Activated CD4-positive, alpha-beta T cell treated with anti-CD3 and anti-CD28 coated beads for 36 hours (primary cell): ENCODE results near the gene RFC2. TPM values are rescaled to one million over a fixed set of nuclear protein-coding genes. Genes with fewer than 3 reads are reported as not detected.

ENCODE experiments used
- ATAC-seq: fragments of 200-7000 bp; cut with Tn5 transposase; one replicate; pipeline ENCODE4 v1.10.0; 2021; ENCODE audit warnings: mild to moderate bottlenecking, moderate library complexity
- CTCF ChIA-PET: fragments of 350-600 bp; sonication (Branson Sonifier 250); formaldehyde crosslinking; loops from one replicate; lab custom pipeline; 2021; ENCODE audit warnings: antibody characterized with exemption; lab: Charles Lee
- POLR2A ChIA-PET: fragments of 350-600 bp; sonication (Branson Sonifier 250); formaldehyde crosslinking; loops from one replicate; lab custom pipeline; 2021; ENCODE audit warnings: antibody characterized with exemption, inconsistent platforms; lab: Charles Lee
- DNase-seq: peaks from one replicate; pipeline ENCODE4 v3.0.0-alpha.2; 2020
- H3K27ac Mint-ChIP-seq: one replicate; pipeline ENCODE4 v1.8.0; 2021; ENCODE audit warnings: mixed read lengths
- H3K27me3 Mint-ChIP-seq: one replicate; pipeline ENCODE4 v1.8.0; 2021; ENCODE audit warnings: mixed read lengths
- H3K36me3 Mint-ChIP-seq: one replicate; pipeline ENCODE4 v1.8.0; 2021; ENCODE audit warnings: low read depth, mixed read lengths
- H3K4me1 Mint-ChIP-seq: one replicate; pipeline ENCODE4 v1.8.0; 2021; ENCODE audit warnings: mixed read lengths
- H3K4me3 Mint-ChIP-seq: one replicate; pipeline ENCODE4 v1.8.0; 2021; ENCODE audit warnings: mild to moderate bottlenecking, moderate library complexity, mixed read lengths
- H3K9me3 Mint-ChIP-seq: one replicate; pipeline ENCODE4 v1.8.0; 2021; ENCODE audit warnings: low read depth, mixed read lengths
- intact Hi-C, 2 experiments: fragments of 100-400 bp; cut with DNase I in 1 of 2; cut with micrococcal nuclease in 1 of 2; formaldehyde crosslinking; loops; one replicate each; pipeline versions ENCODE4 v1.14.2 to v1.15.1; 2022 to 2024; cut with DNase I, micrococcal nuclease
- total RNA-seq, 2 experiments: library from RNA; stranded (reverse); gene quantifications; one replicate each; pipeline ENCODE4 v1.2.3, GENCODE V29; 2021

Gene RFC2
- total RNA-seq, 2 experiments from 2014 or later = 84.9 to 123 TPM

DNA sequence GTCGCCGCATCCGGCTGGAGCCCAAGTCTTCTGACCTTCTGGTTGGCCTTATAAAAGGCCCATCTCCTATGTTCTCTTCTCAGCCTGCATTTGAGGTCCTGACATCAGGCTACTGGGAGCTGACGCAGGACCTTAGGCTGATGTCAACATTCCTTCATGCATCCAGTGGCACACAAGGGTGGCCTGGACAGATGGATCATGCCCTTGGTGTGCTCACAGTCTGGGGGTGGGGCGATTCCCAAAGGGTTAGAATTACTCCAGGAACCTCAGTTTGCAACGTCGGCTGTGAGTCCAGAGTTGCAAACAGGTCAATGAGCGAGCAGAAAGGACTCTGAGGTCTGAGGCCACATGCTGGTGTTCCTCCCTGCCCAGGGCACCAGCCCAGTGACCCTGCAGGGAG lies 26.8 kb upstream of the RFC2 start:
- peaks cover 2% of the 10 kb centered on the region for H3K4me1 Mint-ChIP-seq
- ChIA-PET CTCF (no interaction called here), POLR2A (interaction anchor here (0.6 to 0.7 kb wide), 2 partner anchors 48 to 756 kb away, joined by 3 to 5 read pairs; no protein-coding TSS in a partner anchor)
- no peak overlapping the region for H3K27ac Mint-ChIP-seq
- no peak for DNase-seq
- ATAC-seq = no peak
- no peak overlapping the region for H3K4me3 Mint-ChIP-seq
- no peaks in the 10 kb centered on the region for H3K9me3 Mint-ChIP-seq
- intact Hi-C loops = no loop called here
- no peaks in the 10 kb centered on the region for H3K27me3 Mint-ChIP-seq
- H3K36me3 Mint-ChIP-seq = no peaks in the 10 kb centered on the region

GRCh38 chr7:74277636-74278035 lies 23.4 kb upstream of the RFC2 start:
- no peak for ATAC-seq
- Mint-ChIP-seq H3K4me1 (peaks cover 3% of the 10 kb centered on the region), H3K4me3 (no peak overlapping the region), H3K27ac (no peak overlapping the region), H3K27me3 (no peaks in the 10 kb centered on the region), H3K9me3 (no peaks in the 10 kb centered on the region), H3K36me3 (no peaks in the 10 kb centered on the region)
- intact Hi-C loops = loop anchor here in 1 of 2 experiments (5.0 kb wide), 1 partner anchor 125 kb away; no protein-coding TSS in a partner anchor
- ChIA-PET CTCF (no interaction called here), POLR2A (no interaction called here)
- no peak for DNase-seq

GRCh38 chr7:74275401-74275881 lies 21.2 kb upstream of the RFC2 start:
- H3K9me3 Mint-ChIP-seq = no peaks in the 10 kb centered on the region
- H3K36me3 Mint-ChIP-seq = no peaks in the 10 kb centered on the region
- no peak for ATAC-seq
- no peak overlapping the region for H3K4me3 Mint-ChIP-seq
- no peak overlapping the region for H3K27ac Mint-ChIP-seq
- peaks cover 10% of the 10 kb centered on the region for H3K4me1 Mint-ChIP-seq
- H3K27me3 Mint-ChIP-seq = no peaks in the 10 kb centered on the region
- peak; percentile 34 for DNase-seq
- ChIA-PET POLR2A (no interaction called here), CTCF (interaction anchor here (0.8 to 2.4 kb wide), 7 partner anchors 8 to 125 kb away, joined by 3 to 13 read pairs (median 4); partner anchors contain the start of gene CLIP2)
- intact Hi-C loops = loop anchor here (1.0 to 5.0 kb wide), 3 partner anchors 118 to 127 kb away; no protein-coding TSS in a partner anchor

DNA sequence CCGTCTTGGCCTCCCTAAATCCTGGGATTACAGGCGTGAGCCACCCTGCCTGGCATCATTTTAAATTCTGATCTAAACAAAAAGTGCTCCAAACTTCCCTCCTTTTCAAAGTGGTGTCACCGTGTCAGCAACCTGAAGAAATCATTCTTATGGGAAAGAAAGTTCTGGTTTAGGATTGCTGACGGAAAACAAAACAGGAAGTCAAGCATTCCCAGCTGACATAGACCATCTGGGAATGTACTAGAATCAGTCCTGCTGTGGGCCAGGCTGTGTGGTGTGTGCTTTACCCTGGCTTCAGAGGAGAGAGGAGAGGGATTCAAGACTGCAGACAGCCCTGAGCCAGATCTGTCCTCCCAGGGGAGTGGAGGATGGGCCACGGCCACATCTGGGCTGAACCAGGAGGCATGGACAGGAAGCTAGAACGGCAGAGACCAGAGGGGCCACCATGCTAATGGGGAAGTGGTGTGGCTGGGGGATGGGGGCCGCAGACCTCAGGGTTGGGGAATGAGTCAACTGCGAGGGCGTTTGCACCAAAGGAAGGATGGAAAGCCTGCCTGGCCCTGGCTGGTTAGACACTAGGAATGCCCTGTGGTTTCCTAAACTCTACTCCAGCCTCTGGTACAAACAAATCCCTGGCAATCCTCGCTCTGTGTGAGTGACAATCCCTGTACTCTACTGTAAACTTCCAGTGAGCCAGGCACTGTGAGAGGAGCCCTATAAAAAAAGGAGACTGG lies 18.3 kb upstream of the RFC2 start:
- Mint-ChIP-seq H3K9me3 (no peaks in the 10 kb centered on the region), H3K27ac (peak overlapping the region; percentile 31), H3K4me3 (no peak overlapping the region), H3K27me3 (no peaks in the 10 kb centered on the region), H3K36me3 (no peaks in the 10 kb centered on the region), H3K4me1 (peaks cover 9% of the 10 kb centered on the region)
- POLR2A ChIA-PET = no interaction called here
- CTCF ChIA-PET = interaction anchor here (0.6 to 0.9 kb wide), 2 partner anchors 16 to 213 kb away, joined by 3 read pairs; no protein-coding TSS in a partner anchor
- ATAC-seq = peak; percentile 43
- peak; percentile 39 for DNase-seq
- intact Hi-C loops = no loop called here

GRCh38 chr7:74271742-74272141 lies 17.5 kb upstream of the RFC2 start:
- Mint-ChIP-seq H3K27me3 (no peaks in the 10 kb centered on the region), H3K4me3 (no peak overlapping the region), H3K27ac (no peak overlapping the region), H3K4me1 (peaks cover 9% of the 10 kb centered on the region), H3K9me3 (no peaks in the 10 kb centered on the region), H3K36me3 (no peaks in the 10 kb centered on the region)
- POLR2A ChIA-PET = interaction anchor here (0.6 kb wide), 1 partner anchor 18 kb away, joined by 3 read pairs; no protein-coding TSS in a partner anchor
- intact Hi-C loops = no loop called here
- DNase-seq = no peak
- no peak for ATAC-seq
- CTCF ChIA-PET = no interaction called here

DNA sequence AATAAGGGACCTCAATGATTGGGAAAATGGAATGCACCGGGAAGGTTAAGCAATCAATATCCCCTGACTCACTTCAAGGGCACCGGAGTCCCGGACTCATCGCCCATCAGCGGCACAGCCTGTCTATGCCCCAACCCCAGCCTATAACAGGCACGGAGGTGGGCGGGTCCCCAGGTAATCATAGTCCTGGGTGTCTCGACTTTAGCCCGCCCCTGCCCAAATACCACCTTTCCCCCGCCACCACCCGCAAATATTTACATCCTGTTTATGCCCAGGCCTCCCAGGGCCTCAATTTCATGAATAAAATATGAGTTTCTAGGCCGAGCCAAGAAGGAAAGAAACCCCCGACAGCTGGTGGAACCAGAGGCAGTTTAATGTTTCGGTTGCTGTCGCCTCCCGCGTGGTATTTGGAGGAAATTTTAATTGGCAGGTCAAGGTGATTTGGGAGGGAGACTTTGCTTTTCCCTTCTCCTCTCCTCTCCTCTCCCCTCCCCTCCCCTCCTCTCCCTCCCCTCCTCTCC lies 15.6 kb upstream of the RFC2 start:
- ChIA-PET CTCF (interaction anchor here (1.0 to 1.4 kb wide), 2 partner anchors 63 to 131 kb away, joined by 3 to 5 read pairs; no protein-coding TSS in a partner anchor), POLR2A (no interaction called here)
- Mint-ChIP-seq H3K36me3 (no peaks in the 10 kb centered on the region), H3K4me1 (peaks cover 9% of the 10 kb centered on the region), H3K27ac (no peak overlapping the region), H3K9me3 (no peaks in the 10 kb centered on the region), H3K27me3 (no peaks in the 10 kb centered on the region), H3K4me3 (peak overlapping the region; percentile 68)
- DNase-seq (peak; percentile 70), ATAC-seq (peak; percentile 90)
- intact Hi-C loops = loop anchor here (1.0 kb wide), 1 partner anchor 19 kb away; the partner anchor contains the start of gene CLIP2 (in 2 of the 2)

DNA sequence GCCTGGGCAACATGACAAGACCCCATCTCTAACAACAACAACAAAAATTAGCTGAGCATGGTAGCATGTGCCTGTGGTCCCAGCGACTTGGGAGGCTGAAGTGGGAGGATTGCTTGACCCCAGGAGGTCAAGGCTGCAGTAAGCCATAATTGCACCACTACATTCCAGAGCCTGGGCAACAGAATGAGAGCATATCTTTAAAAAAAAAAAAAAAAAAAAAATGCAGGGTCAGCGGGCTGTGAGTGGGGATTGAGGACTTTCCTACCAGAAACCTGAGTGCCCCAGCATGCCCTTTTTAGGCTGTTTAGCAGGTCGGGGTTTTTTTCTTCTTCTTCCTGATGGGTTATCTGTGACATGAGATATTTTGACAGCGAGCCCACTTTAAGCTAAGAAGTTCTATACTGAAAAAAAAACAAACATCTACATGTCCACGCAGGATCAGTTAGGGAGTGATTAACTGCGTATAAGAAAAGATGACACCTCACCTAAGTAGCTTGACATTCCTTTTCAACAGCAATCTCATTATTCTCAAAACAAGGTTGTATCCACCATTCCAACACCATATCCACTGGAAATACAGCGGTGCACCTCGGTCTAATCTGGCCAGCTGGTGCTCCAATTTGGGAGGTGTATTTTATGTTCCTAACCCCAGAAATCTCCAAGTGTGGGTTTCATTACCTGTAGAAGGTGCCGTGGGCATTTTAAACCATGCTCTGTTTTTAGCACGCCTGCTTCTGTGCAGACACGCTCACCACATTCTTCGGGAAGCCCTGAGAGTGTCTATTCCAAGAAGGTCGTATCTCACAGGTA lies 13.8 kb upstream of the RFC2 start:
- Mint-ChIP-seq H3K27ac (no peak overlapping the region), H3K9me3 (no peaks in the 10 kb centered on the region), H3K36me3 (no peaks in the 10 kb centered on the region), H3K4me1 (peaks cover 9% of the 10 kb centered on the region), H3K27me3 (no peaks in the 10 kb centered on the region), H3K4me3 (no peak overlapping the region)
- DNase-seq (no peak), ATAC-seq (no peak)
- intact Hi-C loops = no loop called here
- CTCF ChIA-PET = interaction anchor here (1.1 kb wide), 1 partner anchor 62 kb away, joined by 3 read pairs; no protein-coding TSS in a partner anchor
- POLR2A ChIA-PET = interaction anchor here (0.7 kb wide), 1 partner anchor 135 kb away, joined by 3 read pairs; no protein-coding TSS in a partner anchor

- no peak for DNase-seq
- intact Hi-C loops = no loop called here
- H3K9me3 Mint-ChIP-seq = no peaks in the 10 kb centered on the region
- POLR2A ChIA-PET = interaction anchor here (0.6 kb wide), 1 partner anchor 213 kb away, joined by 7 read pairs; no protein-coding TSS in a partner anchor
- H3K4me3 Mint-ChIP-seq = no peak overlapping the region
- no peaks in the 10 kb centered on the region for H3K36me3 Mint-ChIP-seq
- H3K27ac Mint-ChIP-seq = no peak overlapping the region
- H3K27me3 Mint-ChIP-seq = no peaks in the 10 kb centered on the region
- CTCF ChIA-PET = interaction anchor here (0.6 kb wide), 1 partner anchor 86 kb away, joined by 3 read pairs; no protein-coding TSS in a partner anchor
- ATAC-seq = no peak
- no peaks in the 10 kb centered on the region for H3K4me1 Mint-ChIP-seq
Observed at GRCh38 chr7:74266191-74266963, 12.2 kb upstream of the RFC2 start.

DNA sequence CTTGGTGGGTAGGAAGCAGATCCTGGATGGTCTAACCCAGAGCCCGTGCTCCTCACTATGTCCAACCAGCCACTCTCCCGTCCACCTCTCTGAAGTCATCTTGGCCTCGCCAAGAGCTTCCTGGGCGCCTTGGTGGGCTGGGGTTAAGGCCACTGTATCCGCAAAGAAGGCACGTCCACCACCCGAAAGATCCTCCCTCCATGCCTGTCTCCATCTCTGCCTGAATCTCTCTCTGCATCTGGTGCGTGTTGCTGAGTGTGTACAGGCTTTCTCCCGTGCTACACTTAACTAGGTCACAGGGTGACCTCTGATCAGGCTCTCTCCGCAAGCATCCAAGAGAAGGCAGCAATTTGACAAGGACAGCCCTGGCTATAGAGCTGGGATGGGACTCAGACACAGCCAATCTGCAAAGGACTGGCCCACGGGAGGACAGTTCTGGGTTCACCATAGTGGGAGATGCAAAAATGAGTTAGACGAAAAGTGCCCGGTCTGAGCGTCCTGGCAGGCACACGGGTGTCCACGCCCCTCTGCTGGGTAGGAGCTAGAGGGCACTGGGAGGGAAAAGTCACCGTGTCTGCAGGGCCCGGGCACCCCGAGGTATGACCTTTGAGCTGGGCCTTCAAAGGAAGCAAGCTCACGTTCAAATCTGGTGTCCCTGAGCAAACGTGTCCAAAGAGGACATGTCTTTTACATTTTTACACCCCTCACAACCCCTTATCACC lies 9.4 kb upstream of the RFC2 start:
- H3K27ac Mint-ChIP-seq = no peak overlapping the region
- no peak for ATAC-seq
- POLR2A ChIA-PET = no interaction called here
- no peaks in the 10 kb centered on the region for H3K36me3 Mint-ChIP-seq
- H3K9me3 Mint-ChIP-seq = no peaks in the 10 kb centered on the region
- H3K4me1 Mint-ChIP-seq = no peaks in the 10 kb centered on the region
- H3K27me3 Mint-ChIP-seq = no peaks in the 10 kb centered on the region
- no peak overlapping the region for H3K4me3 Mint-ChIP-seq
- CTCF ChIA-PET = interaction anchor here (1.4 kb wide), 1 partner anchor 12 kb away, joined by 5 read pairs; no protein-coding TSS in a partner anchor
- DNase-seq = no peak
- intact Hi-C loops = no loop called here
